ENCODE data around the gene SUMF1. TPM values are rescaled to one million over a fixed set of nuclear protein-coding genes. Genes with fewer than 3 reads are reported as not detected.
A peak's percentile ranks its signal among the peaks of the same experiment; 100 is the strongest.

SUMF1 gene
- total RNA-seq, 4 donors from 2014 or later, result 29.1 to 65.9 (median 48.0) TPM

DNA sequence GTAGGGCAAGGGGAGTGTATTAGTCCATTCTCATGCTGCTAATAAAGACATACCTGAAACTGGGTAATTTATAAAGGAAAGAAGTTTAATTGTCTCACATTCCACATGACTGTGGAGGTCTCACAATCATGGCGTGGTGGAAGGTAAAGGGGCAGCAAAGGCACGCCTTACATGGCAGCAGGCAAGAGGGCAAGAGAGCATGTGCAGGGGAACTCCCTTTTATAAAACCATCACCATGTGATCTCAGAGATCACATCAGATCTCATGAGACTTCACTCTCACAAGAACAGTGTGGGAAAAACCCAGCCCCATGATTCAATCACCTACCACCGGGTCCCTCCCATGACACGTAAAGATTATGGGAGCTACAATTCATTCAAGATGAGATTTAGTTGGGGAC, 41.4 kb downstream of the SUMF1 start:
- intact Hi-C loops (cut with DNase I), result no loop called here
- WGBS, 2 donors, result 84 to 87% methylated on average over 4 of the region's 4 CpGs
- Histone ChIP-seq H3K27ac (no peak overlapping the region), H3K9me3 (no peaks in the 10 kb centered on the region), H3K4me1 (peaks cover 6 to 8% (median 8%) of the 10 kb centered on the region in 3 donors), H3K4me3 (no peak overlapping the region), H3K36me3 (no peaks in the 10 kb centered on the region), H3K27me3 (no peaks in the 10 kb centered on the region)
- no peak for TF ChIP-seq POLR2A (IDR thresholded peaks at IDR 0.05)
- TF ChIP-seq, protein P1, sequence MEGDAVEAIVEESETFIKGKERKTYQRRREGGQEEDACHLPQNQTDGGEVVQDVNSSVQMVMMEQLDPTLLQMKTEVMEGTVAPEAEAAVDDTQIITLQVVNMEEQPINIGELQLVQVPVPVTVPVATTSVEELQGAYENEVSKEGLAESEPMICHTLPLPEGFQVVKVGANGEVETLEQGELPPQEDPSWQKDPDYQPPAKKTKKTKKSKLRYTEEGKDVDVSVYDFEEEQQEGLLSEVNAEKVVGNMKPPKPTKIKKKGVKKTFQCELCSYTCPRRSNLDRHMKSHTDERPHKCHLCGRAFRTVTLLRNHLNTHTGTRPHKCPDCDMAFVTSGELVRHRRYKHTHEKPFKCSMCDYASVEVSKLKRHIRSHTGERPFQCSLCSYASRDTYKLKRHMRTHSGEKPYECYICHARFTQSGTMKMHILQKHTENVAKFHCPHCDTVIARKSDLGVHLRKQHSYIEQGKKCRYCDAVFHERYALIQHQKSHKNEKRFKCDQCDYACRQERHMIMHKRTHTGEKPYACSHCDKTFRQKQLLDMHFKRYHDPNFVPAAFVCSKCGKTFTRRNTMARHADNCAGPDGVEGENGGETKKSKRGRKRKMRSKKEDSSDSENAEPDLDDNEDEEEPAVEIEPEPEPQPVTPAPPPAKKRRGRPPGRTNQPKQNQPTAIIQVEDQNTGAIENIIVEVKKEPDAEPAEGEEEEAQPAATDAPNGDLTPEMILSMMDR (IDR thresholded peaks at IDR 0.05), result no peak
- no peak for DNase-seq

DNA sequence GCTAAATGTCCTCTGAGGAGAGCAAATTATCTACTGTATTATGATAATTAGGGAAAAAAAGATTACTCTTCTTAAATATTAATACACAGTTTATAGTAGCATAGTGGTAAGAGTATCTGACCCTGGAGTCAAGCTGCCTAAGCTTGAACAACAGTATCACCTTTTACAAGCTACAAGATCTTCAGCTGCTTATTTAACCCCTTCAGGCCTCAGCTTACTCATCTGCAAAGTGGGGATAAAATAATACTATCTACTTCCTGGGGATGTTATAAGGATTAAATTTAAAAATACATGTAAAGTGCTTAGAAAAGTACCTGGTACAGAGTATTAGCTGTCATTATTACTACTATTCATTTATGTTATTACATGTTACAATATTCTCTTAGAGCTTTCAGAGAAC, 42.0 kb downstream of the SUMF1 start:
- H3K4me1 ChIP-seq, result peaks cover 6 to 8% (median 8%) of the 10 kb centered on the region in 3 donors
- no peak for TF ChIP-seq POLR2A (IDR thresholded peaks at IDR 0.05)
- TF ChIP-seq, protein P1 (IDR thresholded peaks at IDR 0.05), result no peak
- no peaks in the 10 kb centered on the region for H3K27me3 ChIP-seq
- no peak overlapping the region for H3K4me3 ChIP-seq
- H3K27ac ChIP-seq, result no peak overlapping the region
- intact Hi-C loops (cut with DNase I), result no loop called here
- H3K9me3 ChIP-seq, result no peaks in the 10 kb centered on the region
- DNase-seq, result no peak
- no peaks in the 10 kb centered on the region for H3K36me3 ChIP-seq

DNA sequence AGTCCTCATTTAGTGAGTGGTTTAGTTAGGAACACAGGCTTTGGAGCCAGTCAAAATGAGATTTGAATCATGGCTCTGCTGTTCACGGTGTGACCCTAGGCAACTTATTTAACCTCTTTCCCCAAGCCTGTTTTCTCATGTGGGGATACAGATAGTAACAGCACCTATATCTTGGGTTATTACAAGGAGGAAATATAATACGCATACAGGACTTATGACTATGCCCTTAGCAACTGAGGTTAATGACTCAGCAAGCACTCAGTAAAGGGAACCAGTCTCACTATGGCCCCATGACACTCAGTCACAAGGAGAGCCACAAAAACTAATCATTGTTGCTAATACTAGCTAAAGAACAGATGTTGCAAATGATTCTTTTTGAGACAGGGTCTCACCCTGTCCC, 45.9 kb downstream of the SUMF1 start:
- no peak for TF ChIP-seq POLR2A (IDR thresholded peaks at IDR 0.05)
- TF ChIP-seq, protein P1 (IDR thresholded peaks at IDR 0.05), result no peak
- Histone ChIP-seq H3K4me3 (no peak overlapping the region), H3K4me1 (peaks cover 0 to 28% (median 6%) of the 10 kb centered on the region in 3 donors), H3K9me3 (no peaks in the 10 kb centered on the region), H3K27me3 (no peaks in the 10 kb centered on the region), H3K36me3 (peaks cover 0 to 7% (median 0%) of the 10 kb centered on the region in 3 donors), H3K27ac (peak overlapping the region; percentile 32 to 72 (median 37))
- 49% methylated on average over 2 of the region's 2 CpGs for WGBS, 2 donors
- DNase-seq, result no peak
- intact Hi-C loops (cut with DNase I), result no loop called here

DNA sequence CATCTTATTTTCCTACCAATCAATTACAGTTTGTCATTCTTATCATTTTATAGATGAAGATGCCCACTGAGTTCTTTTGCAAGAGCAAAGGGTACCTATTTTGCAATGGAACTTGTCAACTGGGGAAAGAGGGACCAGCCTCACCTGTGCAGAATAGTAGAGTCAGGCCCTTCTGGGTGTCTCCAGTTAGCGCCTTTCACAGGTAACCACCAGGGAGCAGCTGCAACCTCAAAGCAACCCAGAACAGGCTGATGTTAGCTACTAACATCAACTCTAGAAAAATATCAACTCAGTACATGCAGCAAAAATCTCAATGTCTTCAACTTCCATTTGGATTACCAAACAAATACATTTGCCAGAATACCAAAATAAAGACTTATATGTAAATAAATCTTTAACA, 47.1 kb downstream of the SUMF1 start:
- no peaks in the 10 kb centered on the region for H3K9me3 ChIP-seq
- peaks cover 0 to 12% (median 0%) of the 10 kb centered on the region in 3 donors for H3K36me3 ChIP-seq
- no peak overlapping the region for H3K4me3 ChIP-seq
- intact Hi-C loops (cut with DNase I), result no loop called here
- H3K27me3 ChIP-seq, result no peaks in the 10 kb centered on the region
- 86 to 100% methylated on average over 1 of the region's 1 CpG for whole genome bisulfite sequencing, 2 donors
- TF ChIP-seq POLR2A (IDR thresholded peaks at IDR 0.05), result no peak
- TF ChIP-seq, protein P1 (IDR thresholded peaks at IDR 0.05), result no peak
- H3K27ac ChIP-seq, result no peak overlapping the region
- peaks cover 0 to 28% (median 6%) of the 10 kb centered on the region in 3 donors for H3K4me1 ChIP-seq
- no peak for DNase-seq

DNA sequence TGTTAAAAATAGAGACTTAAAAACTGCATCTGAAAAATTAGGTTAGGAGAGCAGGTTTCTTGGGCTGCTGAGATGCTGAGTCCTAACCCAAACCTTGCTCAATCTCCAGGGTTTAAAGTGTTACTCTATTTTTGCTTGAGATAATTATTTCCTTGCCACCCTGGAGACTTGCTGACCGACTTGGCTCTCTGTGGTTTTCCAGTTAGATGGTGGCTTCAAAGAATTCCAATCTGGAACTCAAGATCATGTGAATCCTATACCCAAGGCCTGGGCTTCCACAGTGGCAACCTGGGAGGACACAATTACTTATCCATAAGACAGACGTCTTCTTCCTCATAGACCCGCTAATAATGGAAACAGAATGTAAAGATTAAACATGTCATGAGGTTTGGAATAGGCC, 47.7 kb downstream of the SUMF1 start:
- intact Hi-C loops (cut with DNase I), result no loop called here
- H3K27me3 ChIP-seq, result no peaks in the 10 kb centered on the region
- H3K27ac ChIP-seq, result no peak overlapping the region
- no peaks in the 10 kb centered on the region for H3K9me3 ChIP-seq
- no peak overlapping the region for H3K4me3 ChIP-seq
- H3K36me3 ChIP-seq, result peaks cover 0 to 12% (median 0%) of the 10 kb centered on the region in 3 donors
- 88 to 93% methylated on average over 2 to 3 of the region's 3 CpGs for WGBS, 2 donors
- H3K4me1 ChIP-seq, result peaks cover 0 to 28% (median 6%) of the 10 kb centered on the region in 3 donors
- DNase-seq, result no peak
- no peak for TF ChIP-seq POLR2A (IDR thresholded peaks at IDR 0.05)
- TF ChIP-seq, protein P1 (IDR thresholded peaks at IDR 0.05), result no peak
